GM12878 (cell line): ENCODE measurements around the gene HOXB2. TPM values are rescaled to one million over a fixed set of nuclear protein-coding genes. Genes with fewer than 3 reads are reported as not detected.

Source experiments
- ATAC-seq: fragments of 200-7000 bp; cut with Tn5 transposase; 3 replicates; pipeline ENCODE4 v1.9.1; 2020; ENCODE audit warnings: mild to moderate bottlenecking, moderate library complexity
- BruUV-seq: library from RNA; stranded (reverse); fragments of 400-500 nt; replicated peaks from 2 replicates; lab custom pipeline; 2021; lab: Mats Ljungman, UMichigan
- CTCF ChIA-PET: fragments of 300-600 bp; sonication (Branson Sonifier 250); formaldehyde crosslinking; extraction: SDS; loops from one replicate; lab custom pipeline; 2021; ENCODE audit warnings: inconsistent platforms; lab: Yijun Ruan, JAX
- POLR2A ChIA-PET: fragments of 350-600 bp; formaldehyde crosslinking; extraction: SDS; loops from one replicate; lab custom pipeline; 2021; ENCODE audit warnings: inconsistent platforms; lab: Charles Lee
- RAD21 ChIA-PET: fragments of 300-600 bp; sonication (Branson Sonifier 250); formaldehyde crosslinking; loops from one replicate; lab custom pipeline; 2023; ENCODE audit warnings: antibody characterized with exemption; ENCODE audit not compliant: unreplicated experiment; lab: Charles Lee
- SMC1A ChIA-PET: fragments of 300-600 bp; sonication (Branson Sonifier 250); formaldehyde crosslinking; loops from one replicate; lab custom pipeline; 2023; ENCODE audit not compliant: unreplicated experiment, uncharacterized antibody; lab: Charles Lee
- DNase-seq: peaks from one replicate; pipeline ENCODE4 v3.0.0-alpha.2; 2011; ENCODE audit warnings: low read depth, low spot score
- FAIRE-seq: peaks from 3 replicates; lab custom pipeline; 2011; peaks lifted over from hg19 to GRCh38; lab: Jason Lieb, UNC
- H2AFZ ChIP-seq: 2 replicates; pipeline ENCODE4 v1.6.0; 2011; ENCODE audit warnings: low read depth, low read length, control low read depth; ENCODE audit not compliant: control insufficient read depth
- H3K27ac ChIP-seq: 2 replicates; pipeline ENCODE4 v1.5.1; 2011; ENCODE audit warnings: control low read depth; ENCODE audit not compliant: control insufficient read depth, insufficient read depth
- H3K27me3 ChIP-seq, 2 experiments: replicated peaks in 1 of 2; 2 replicates each; pipeline versions ENCODE4 v1.6.0 to v1.6.1; 2011; ENCODE audit warnings: low read length in 1 of 2; ENCODE audit not compliant: control insufficient read depth in 2 of 2, insufficient read depth in 2 of 2
- H3K36me3 ChIP-seq, 2 experiments: 2 replicates each; pipeline ENCODE4 v1.5.1; 2011; ENCODE audit warnings: low read length in 1 of 2; ENCODE audit not compliant: control insufficient read depth in 2 of 2, insufficient read depth in 2 of 2
- H3K4me1 ChIP-seq: 2 replicates; pipeline ENCODE4 v1.6.1; 2011; ENCODE audit warnings: mild to moderate bottlenecking, low read length, moderate library complexity, mixed read lengths; ENCODE audit not compliant: control insufficient read depth, insufficient read depth
- H3K4me2 ChIP-seq: 2 replicates; pipeline ENCODE4 v1.6.0; 2011; ENCODE audit warnings: control low read depth; ENCODE audit not compliant: control insufficient read depth, insufficient read depth
- H3K4me3 ChIP-seq: fragments of 200-600 bp; sonication (generic); 2 replicates; pipeline ENCODE4 v1.5.1; 2016
- H3K79me2 ChIP-seq: 2 replicates; pipeline ENCODE4 v1.6.0; 2011; ENCODE audit warnings: low read length; ENCODE audit not compliant: control insufficient read depth, insufficient read depth
- H3K9ac ChIP-seq: 2 replicates; pipeline ENCODE4 v1.8.0; 2011; ENCODE audit warnings: low read length, control low read depth, mixed read lengths; ENCODE audit not compliant: control insufficient read depth, insufficient read depth
- H3K9me3 ChIP-seq: replicated peaks from 3 replicates; pipeline ENCODE4 v1.5.1; 2011; ENCODE audit warnings: mild to moderate bottlenecking, low read length; ENCODE audit not compliant: control insufficient read depth, insufficient read depth
- H4K20me1 ChIP-seq: 2 replicates; pipeline ENCODE4 v1.6.0; 2011; ENCODE audit not compliant: control insufficient read depth, insufficient read depth
- BCLAF1 ChIP-seq: fragments of 450-650 bp; IDR thresholded peaks from 2 replicates; pipeline ENCODE4 v1.6.1; 2017; ENCODE audit warnings: antibody characterized with exemption, mild to moderate bottlenecking, moderate library complexity
- CBX3 ChIP-seq: fragments of 200-600 bp; sonication (generic); IDR thresholded peaks from 2 replicates; pipeline ENCODE4 v1.6.1; 2016; ENCODE audit warnings: low read depth, borderline replicate concordance
- CHD1 ChIP-seq: IDR thresholded peaks from 2 replicates; pipeline ENCODE4 v1.6.1; 2012; ENCODE audit warnings: low read depth, low read length, improper control_type of control experiment
- E2F4 ChIP-seq: IDR thresholded peaks from 2 replicates; pipeline ENCODE4 v1.6.1; 2012; ENCODE audit warnings: low read depth, low read length, improper control_type of control experiment
- FOXM1 ChIP-seq: IDR thresholded peaks from 2 replicates; pipeline ENCODE4 v1.6.1; 2012; ENCODE audit warnings: low read depth, mild to moderate bottlenecking, inconsistent platforms, low read length, moderate library complexity
- HCFC1 ChIP-seq: fragments of 150-350 bp; IDR thresholded peaks from 2 replicates; pipeline ENCODE4 v1.6.1; 2014; ENCODE audit warnings: low read length
- MEF2A ChIP-seq: IDR thresholded peaks from 2 replicates; pipeline ENCODE4 v1.6.1; 2011; ENCODE audit warnings: low read depth, mild to moderate bottlenecking, low read length, moderate library complexity; ENCODE audit not compliant: insufficient read depth
- MLLT1 ChIP-seq: fragments of 450-650 bp; IDR thresholded peaks from 2 replicates; pipeline ENCODE4 v1.6.1; 2016; ENCODE audit warnings: mild to moderate bottlenecking
- RBBP5 ChIP-seq: fragments of 200-600 bp; sonication (generic); conservative IDR thresholded peaks from 2 replicates; pipeline ENCODE4 v1.6.1; 2016
- RUNX3 ChIP-seq: IDR thresholded peaks from 2 replicates; pipeline ENCODE4 v1.6.1; 2012; ENCODE audit warnings: low read length, inconsistent platforms
- SP1 ChIP-seq: IDR thresholded peaks from one replicate; pipeline ENCODE4 v1.6.1; 2011; ENCODE audit warnings: low read depth, low read length
- SREBF1 ChIP-seq: IDR thresholded peaks from 2 replicates; pipeline ENCODE4 v1.6.1; 2012; ENCODE audit warnings: mild to moderate bottlenecking, low read length
- TAF1 ChIP-seq: IDR thresholded peaks from 2 replicates; pipeline ENCODE4 v1.6.1; 2011; ENCODE audit warnings: mild to moderate bottlenecking, low read depth, low read length, borderline replicate concordance
- TARDBP ChIP-seq: IDR thresholded peaks from 2 replicates; pipeline ENCODE4 v1.6.1; 2016; ENCODE audit warnings: borderline replicate concordance
- ZBTB4 ChIP-seq: fragments of 450-650 bp; formaldehyde crosslinking; IDR thresholded peaks from 2 replicates; pipeline ENCODE4 v1.4.0; 2022; ENCODE audit warnings: mild to moderate bottlenecking, moderate library complexity
- ZNF384 ChIP-seq: IDR thresholded peaks from 2 replicates; pipeline ENCODE4 v1.6.1; 2012; ENCODE audit warnings: low read depth, mild to moderate bottlenecking, low read length, improper control_type of control experiment, borderline replicate concordance
- ZZZ3 ChIP-seq: IDR thresholded peaks from 2 replicates; pipeline ENCODE4 v1.6.1; 2011; ENCODE audit warnings: low read depth; ENCODE audit not compliant: control insufficient read depth, insufficient read length
- WGBS: methylation state at CpG from one replicate; pipeline ENCODE4 v1.1.6; 2016; ENCODE audit warnings: low lambda C conversion rate; ENCODE audit not compliant: insufficient replicate concordance, insufficient coverage; ENCODE audit errors: missing lambda C conversion rate; 5-methylcytosine and 5-hydroxymethylcytosine counted together
- in situ Hi-C: fragments of 300-500 bp; cut with MboI; formaldehyde crosslinking; loops from 9 replicates; pipeline ENCODE4 v1.14.3; 2018; ENCODE audit warnings: mixed read lengths
- intact Hi-C: fragments of 100-400 bp; cut with micrococcal nuclease; formaldehyde crosslinking; loops from one replicate; pipeline ENCODE4 v1.14.2; 2022; ENCODE audit not compliant: unreplicated experiment
- polyA plus RNA-seq, 11 experiments: library from polyadenylated mRNA; depleted of rRNA in 4 of 11; unstranded in 6 of 11; stranded (reverse) in 5 of 11; fragments of >200 nt; fragmentation: Nextera tagmentation in 4 of 11; fragmentation: Illumina TruSeq in 1 of 11; extraction: Ambion mirVana in 4 of 11; extraction: Trizol in 1 of 11; gene quantifications; 1 replicate in 1 of 11; 2 replicates in 10 of 11; pipeline versions ENCODE4 v1.2.1 to v1.2.3, GENCODE V29; 2011 to 2016; ENCODE audit warnings: inconsistent platforms in 2 of 11, missing spikeins in 2 of 11, low read depth in 1 of 11
- total RNA-seq, 4 experiments: library from RNA; depleted of rRNA in 3 of 4; stranded (reverse); fragments of >200 nt in 3 of 4; fragmentation: Illumina TruSeq in 1 of 4; extraction: Trizol in 1 of 4; gene quantifications; 2 replicates each; pipeline versions ENCODE4 v1.2.1 to v1.2.3, GENCODE V29; 2013 to 2021

HOXB2 gene
- total and polyA plus RNA-seq, 10 of the 15 experiments (the other 5 are each of a cell fraction or from before 2014, with no cell fraction given) = 0.16 to 8.8 (median 2.3) TPM

- no peak for DNase-seq
- Histone ChIP-seq H3K9ac (peak overlapping the region; percentile 49), H3K27me3 (no peaks in the 10 kb centered on the region), H3K36me3 (no peaks in the 10 kb centered on the region), H3K4me3 (peak overlapping the region; percentile 34; the same call in 1 of the 2 replicates), H3K4me2 (peak overlapping the region; percentile 86), H3K4me1 (peaks cover 56% of the 10 kb centered on the region), H4K20me1 (no peaks in the 10 kb centered on the region), H3K79me2 (no peaks in the 10 kb centered on the region), H3K27ac (peak overlapping the region; percentile 54), H2AFZ (peak overlapping the region; percentile 88), H3K9me3 (no peaks in the 10 kb centered on the region)
- ChIA-PET SMC1A (interaction anchor here (0.8 to 4.9 kb wide), 21 partner anchors 9 to 205 kb away, joined by 3 to 31 read pairs (median 4); no protein-coding TSS in a partner anchor), RAD21 (interaction anchor here (0.8 to 3.2 kb wide), 18 partner anchors 9 to 177 kb away, joined by 3 to 16 read pairs (median 3); no protein-coding TSS in a partner anchor), CTCF (interaction anchor here (0.7 to 2.7 kb wide), 10 partner anchors 9 to 288 kb away, joined by 3 to 26 read pairs (median 4); no protein-coding TSS in a partner anchor), POLR2A (interaction anchor here (0.7 to 1.8 kb wide), 7 partner anchors 14 to 465 kb away, joined by 3 to 9 read pairs (median 3); partner anchors contain the start of gene NFE2L1)
- intact Hi-C loops (no loop called here), in situ Hi-C loops (no loop called here)
- ATAC-seq = peak; percentile 53
- WGBS = 77% methylated on average over 7 of the region's 7 CpGs
- BruUV-seq = no TSS peak
- FAIRE-seq = no peak
- TF ChIP-seq RUNX3 = no peak
- no peak for TF ChIP-seq HCFC1
- TF ChIP-seq SP1 = no peak
- no peak for TF ChIP-seq TARDBP
- TF ChIP-seq RBBP5 = no peak
- no peak for TF ChIP-seq BCLAF1
- TF ChIP-seq SREBF1 = no peak
- no peak for TF ChIP-seq TAF1
- TF ChIP-seq FOXM1 = no peak
- TF ChIP-seq MEF2A = no peak
- no peak for TF ChIP-seq ZNF384
- TF ChIP-seq E2F4 = no peak
- no peak for TF ChIP-seq MLLT1
- no peak for TF ChIP-seq CBX3
- TF ChIP-seq ZZZ3 = no peak
- TF ChIP-seq ZBTB4 (CRISPR knock-in tag) = no peak
- TF ChIP-seq CHD1 = no peak
Measured at GRCh38 chr17:48513097-48513496, 31.8 kb downstream of the HOXB2 start.
